Gastroesophageal sphincter (tissue), 3 donors: ENCODE measurements around the gene YLPM1.

Source experiments
- CTCF ChIP-seq, 4 experiments: fragments of 200-600 bp in 2 of 4; fragments of 450-650 bp in 2 of 4; sonication (generic) in 1 of 4; IDR thresholded peaks; one replicate each; pipeline ENCODE4 v1.5.1; 2017 to 2019; ENCODE audit warnings: antibody characterized with exemption in 4 of 4, mild to moderate bottlenecking in 2 of 4, moderate library complexity in 2 of 4
- POLR2A ChIP-seq, 2 donors: fragments of 450-650 bp; IDR thresholded peaks; one replicate each; pipeline ENCODE4 v1.6.1; 2017; ENCODE audit warnings: antibody characterized with exemption in 2 of 2, mild to moderate bottlenecking in 2 of 2, moderate library complexity in 1 of 2

DNA sequence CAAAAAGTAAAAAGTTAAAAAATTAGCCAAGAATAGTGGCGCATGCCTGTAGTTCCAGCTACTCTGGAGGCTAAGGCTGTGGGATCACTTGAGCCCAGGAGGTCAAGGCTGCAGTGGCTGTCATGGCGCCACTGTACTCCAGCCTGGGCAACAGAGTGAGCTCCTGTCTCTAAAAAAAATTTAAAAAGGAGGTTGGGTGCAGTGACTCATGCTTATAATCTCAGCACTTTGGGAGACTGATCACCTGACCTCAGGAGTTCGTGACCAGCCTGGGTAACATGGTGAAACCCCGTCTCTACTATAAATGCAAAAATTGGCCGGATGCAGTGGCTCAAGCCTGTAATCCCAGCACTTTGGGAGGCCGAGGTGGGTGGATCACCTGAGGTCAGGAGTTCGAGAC lies 8.2 kb upstream of the YLPM1 start:
- no peak for TF ChIP-seq POLR2A (IDR thresholded peaks at IDR 0.05)
- TF ChIP-seq CTCF (IDR thresholded peaks at IDR 0.05), result no peak
